ENCODE results near the gene IFITM10. TPM values are rescaled to one million over a fixed set of nuclear protein-coding genes. Genes with fewer than 3 reads are reported as not detected.

Gene IFITM10
- polyA plus RNA-seq, 1 of the 3 experiments (the other 2 are of a cell fraction), result 0.21 TPM

GRCh38 chr11:1696608-1697570 lies 53.5 kb downstream of the IFITM10 start, which contains the start of gene KRTAP5-6:
Gene KRTAP5-6 (plus strand): TSS chr11:1697195. CDS start chr11:1697246, 51 bp downstream.
- Histone ChIP-seq H4K20me1 (ENCODE audit: insufficient read depth) (no peaks in the 10 kb centered on the region), H3K4me2 (no peak within 1 kb of the TSS), H3F3A (replicated peaks; ENCODE audit: insufficient read depth) (no peaks in the 10 kb centered on the region), H3K4me3 (ENCODE audit: low read depth in 2 of 2, low read length in 1 of 2) (no peak within 1 kb of the TSS), H3K9me2 (no peaks in the 10 kb centered on the region), H3K9me3 (no peaks in the 10 kb centered on the region), H3K79me2 (ENCODE audit: insufficient read depth) (no peaks in the 10 kb centered on the region), H3K27me3 (ENCODE audit: insufficient read depth) (no peaks in the 10 kb centered on the region; the same call in 1 of the 2 replicates), H2AFZ (ENCODE audit: low read depth) (no peak within 1 kb of the TSS), H3K9ac (no peak within 1 kb of the TSS), H3K36me3 (replicated peaks in 1 of 2; ENCODE audit: control insufficient read depth in 1 of 2, insufficient read depth in 2 of 2, low read length in 1 of 2) (no peaks in the 10 kb centered on the region), H3K27ac (ENCODE audit: low read depth in 2 of 2, low read length in 1 of 2) (no peak within 1 kb of the TSS), H3K4me1 (ENCODE audit: control insufficient read depth in 1 of 2, insufficient read depth in 2 of 2, low read depth in 1 of 2, low read length in 1 of 2) (peaks cover 6 to 13% of the 10 kb centered on the region in 2 experiments; a peak in 2 of 4 replicates)
- ChIA-PET CTCF (interaction anchor here (0.8 to 7.0 kb wide), 6 partner anchors 9 to 454 kb away, joined by 3 to 72 read pairs (median 4); partner anchors contain the start of gene SYT8), POLR2A (interaction anchor here (0.6 to 1.2 kb wide), 2 partner anchors 44 to 137 kb away, joined by 3 read pairs; no protein-coding TSS in a partner anchor)
- no peak for DNase-seq
- TF ChIP-seq RXRA (IDR thresholded peaks at IDR 0.05; ENCODE audit: borderline replicate concordance, low read depth) (no peak), PBX3 (IDR thresholded peaks at IDR 0.05) (no peak), FOXJ3 (CRISPR knock-in tag; IDR thresholded peaks at IDR 0.05) (no peak), POLR2AphosphoS5 (IDR thresholded peaks at IDR 0.05; ENCODE audit: low read depth, low read length) (no peak), MAX (IDR thresholded peaks at IDR 0.05; ENCODE audit: low read depth) (no peak), EZH2phosphoT487 (IDR thresholded peaks at IDR 0.05; ENCODE audit: borderline replicate concordance, low read depth) (no peak), TCF12 (IDR thresholded peaks at IDR 0.05) (no peak), CHD2 (IDR thresholded peaks at IDR 0.05; ENCODE audit: low read length, partially characterized antibody) (no peak), YY1 (IDR thresholded peaks at IDR 0.05; ENCODE audit: low read depth) (no peak), FOXM1 (IDR thresholded peaks at IDR 0.05; ENCODE audit: low read depth) (no peak), RCOR1 (IDR thresholded peaks at IDR 0.05; ENCODE audit: low read length) (no peak), GABPA (IDR thresholded peaks at IDR 0.05; ENCODE audit: low read depth) (no peak), MEF2A (IDR thresholded peaks at IDR 0.05; ENCODE audit: borderline replicate concordance, low read depth) (no peak), SIN3A (IDR thresholded peaks at IDR 0.05; ENCODE audit: borderline replicate concordance, low read depth, low read length) (no peak), JUND (IDR thresholded peaks at IDR 0.05) (no peak), EP300 (IDR thresholded peaks at IDR 0.05; ENCODE audit: borderline replicate concordance in 1 of 2, low read depth in 1 of 2, low read length in 1 of 2) (no peak), IRF3 (IDR thresholded peaks at IDR 0.05; ENCODE audit: low read depth, low read length) (no peak), ZBTB33 (IDR thresholded peaks at IDR 0.05; ENCODE audit: borderline replicate concordance, low read depth) (no peak)
- 46% methylated on average over 8 of the region's 11 CpGs for WGBS (ENCODE audit: low lambda C conversion rate)

Measured in SK-N-SH (cell line).